Glutamatergic neuron (in vitro differentiated cells): Measurements from ENCODE around the gene TNFAIP1. TPM values are rescaled to one million over a fixed set of nuclear protein-coding genes. Genes with fewer than 3 reads are reported as not detected.

Source experiments
- DNase-seq: peaks from one replicate; pipeline ENCODE4 v3.0.0; 2022
- H3K27ac Mint-ChIP-seq: one replicate; pipeline ENCODE4 v1.8.0; 2020; ENCODE audit warnings: mild to moderate bottlenecking, mixed read lengths, inconsistent platforms; ENCODE audit not compliant: unreplicated experiment
- H3K27me3 Mint-ChIP-seq: one replicate; pipeline ENCODE4 v1.8.0; 2020; ENCODE audit warnings: mild to moderate bottlenecking, moderate library complexity, mixed read lengths, inconsistent platforms; ENCODE audit not compliant: unreplicated experiment
- H3K36me3 Mint-ChIP-seq: one replicate; pipeline ENCODE4 v1.8.0; 2020; ENCODE audit warnings: mild to moderate bottlenecking, mixed read lengths, inconsistent platforms; ENCODE audit not compliant: unreplicated experiment
- H3K4me1 Mint-ChIP-seq: one replicate; pipeline ENCODE4 v1.8.0; 2020; ENCODE audit warnings: mild to moderate bottlenecking, low read depth, mixed read lengths, inconsistent platforms; ENCODE audit not compliant: unreplicated experiment
- H3K4me3 Mint-ChIP-seq: one replicate; pipeline ENCODE4 v1.8.0; 2020; ENCODE audit warnings: mild to moderate bottlenecking, mixed read lengths, inconsistent platforms; ENCODE audit not compliant: unreplicated experiment
- H3K9me3 Mint-ChIP-seq: one replicate; pipeline ENCODE4 v1.8.0; 2020; ENCODE audit warnings: mild to moderate bottlenecking, moderate library complexity, mixed read lengths, inconsistent platforms; ENCODE audit not compliant: unreplicated experiment
- total RNA-seq: library from RNA; stranded (reverse); fragmentation: NEBNext Ultra II Directional; extraction: Animal tissue kit (Norgen Biotek cat#: 25700); gene quantifications from one replicate; pipeline ENCODE4 v1.2.1, GENCODE V29; 2021; ENCODE audit not compliant: unreplicated experiment
- TF ChIP-seq, protein P1 (sequence below): fragments of 200-600 bp; sonication (generic); IDR thresholded peaks from one replicate; pipeline ENCODE4 v1.5.0; 2021; ENCODE audit not compliant: partially characterized antibody, unreplicated experiment

TNFAIP1 gene
- total RNA-seq, 1 donor from 2014 or later, result 111 TPM

- Mint-ChIP-seq H3K4me1 (peaks cover 5% of the 10 kb centered on the region), H3K36me3 (no peaks in the 10 kb centered on the region), H3K27ac (no peak overlapping the region), H3K27me3 (no peaks in the 10 kb centered on the region), H3K9me3 (peaks cover 5% of the 10 kb centered on the region), H3K4me3 (no peak overlapping the region)
- no peak for DNase-seq
- TF ChIP-seq, protein P1, sequence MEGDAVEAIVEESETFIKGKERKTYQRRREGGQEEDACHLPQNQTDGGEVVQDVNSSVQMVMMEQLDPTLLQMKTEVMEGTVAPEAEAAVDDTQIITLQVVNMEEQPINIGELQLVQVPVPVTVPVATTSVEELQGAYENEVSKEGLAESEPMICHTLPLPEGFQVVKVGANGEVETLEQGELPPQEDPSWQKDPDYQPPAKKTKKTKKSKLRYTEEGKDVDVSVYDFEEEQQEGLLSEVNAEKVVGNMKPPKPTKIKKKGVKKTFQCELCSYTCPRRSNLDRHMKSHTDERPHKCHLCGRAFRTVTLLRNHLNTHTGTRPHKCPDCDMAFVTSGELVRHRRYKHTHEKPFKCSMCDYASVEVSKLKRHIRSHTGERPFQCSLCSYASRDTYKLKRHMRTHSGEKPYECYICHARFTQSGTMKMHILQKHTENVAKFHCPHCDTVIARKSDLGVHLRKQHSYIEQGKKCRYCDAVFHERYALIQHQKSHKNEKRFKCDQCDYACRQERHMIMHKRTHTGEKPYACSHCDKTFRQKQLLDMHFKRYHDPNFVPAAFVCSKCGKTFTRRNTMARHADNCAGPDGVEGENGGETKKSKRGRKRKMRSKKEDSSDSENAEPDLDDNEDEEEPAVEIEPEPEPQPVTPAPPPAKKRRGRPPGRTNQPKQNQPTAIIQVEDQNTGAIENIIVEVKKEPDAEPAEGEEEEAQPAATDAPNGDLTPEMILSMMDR, result no peak
Measured at GRCh38 chr17:28341516-28341915, 6.0 kb downstream of the TNFAIP1 start.

DNA sequence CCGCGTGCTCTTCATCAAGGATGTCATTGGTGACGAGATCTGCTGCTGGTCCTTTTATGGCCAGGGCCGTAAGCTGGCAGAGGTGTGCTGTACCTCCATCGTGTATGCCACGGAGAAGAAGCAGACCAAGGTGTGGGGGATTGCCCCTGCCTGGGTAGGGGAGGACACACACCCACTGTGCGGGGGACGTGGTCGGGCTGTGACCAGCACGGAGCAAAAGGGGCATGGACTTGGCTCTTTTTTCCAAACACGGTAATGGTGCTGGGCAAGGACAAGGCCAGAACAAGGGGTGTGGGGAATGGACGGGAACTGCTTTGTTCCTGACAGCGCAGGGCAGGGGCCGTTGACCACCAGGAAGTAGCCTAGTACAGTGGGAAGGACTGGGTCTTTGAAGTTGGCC is 6.8 kb downstream of the TNFAIP1 start:
- DNase-seq, result no peak
- Mint-ChIP-seq H3K9me3 (no peaks in the 10 kb centered on the region), H3K36me3 (no peaks in the 10 kb centered on the region), H3K27me3 (no peaks in the 10 kb centered on the region), H3K4me1 (no peaks in the 10 kb centered on the region), H3K27ac (no peak overlapping the region), H3K4me3 (no peak overlapping the region)
- TF ChIP-seq, protein P1, result no peak

- Mint-ChIP-seq H3K27me3 (peaks cover 1% of the 10 kb centered on the region), H3K27ac (no peak overlapping the region), H3K4me3 (no peak overlapping the region), H3K36me3 (no peaks in the 10 kb centered on the region), H3K4me1 (no peaks in the 10 kb centered on the region), H3K9me3 (no peaks in the 10 kb centered on the region)
- no peak for DNase-seq
- TF ChIP-seq, protein P1, result no peak
Measured at GRCh38 chr17:28343491-28343932, 8.0 kb downstream of the TNFAIP1 start.

- no peak for DNase-seq
- no peaks in the 10 kb centered on the region for H3K9me3 Mint-ChIP-seq
- H3K27ac Mint-ChIP-seq, result no peak overlapping the region
- H3K4me3 Mint-ChIP-seq, result no peak overlapping the region
- TF ChIP-seq, protein P1, result no peak
- H3K27me3 Mint-ChIP-seq, result peaks cover 1% of the 10 kb centered on the region
- H3K4me1 Mint-ChIP-seq, result no peaks in the 10 kb centered on the region
- H3K36me3 Mint-ChIP-seq, result no peaks in the 10 kb centered on the region
Measured at GRCh38 chr17:28344011-28344410, 8.4 kb downstream of the TNFAIP1 start.

GRCh38 chr17:28344435-28344901 is 8.9 kb downstream of the TNFAIP1 start:
- H3K27ac Mint-ChIP-seq, result no peak overlapping the region
- DNase-seq, result no peak

More at GRCh38 chr17:28344435-28344901, 8.9 kb downstream of the TNFAIP1 start:
- peaks cover 1% of the 10 kb centered on the region for H3K27me3 Mint-ChIP-seq
- H3K4me3 Mint-ChIP-seq, result no peak overlapping the region
- H3K4me1 Mint-ChIP-seq, result no peaks in the 10 kb centered on the region
- H3K9me3 Mint-ChIP-seq, result no peaks in the 10 kb centered on the region
- TF ChIP-seq, protein P1, result no peak
- H3K36me3 Mint-ChIP-seq, result no peaks in the 10 kb centered on the region
